ENCODE results near the gene DBP.

Gene DBP

DNA sequence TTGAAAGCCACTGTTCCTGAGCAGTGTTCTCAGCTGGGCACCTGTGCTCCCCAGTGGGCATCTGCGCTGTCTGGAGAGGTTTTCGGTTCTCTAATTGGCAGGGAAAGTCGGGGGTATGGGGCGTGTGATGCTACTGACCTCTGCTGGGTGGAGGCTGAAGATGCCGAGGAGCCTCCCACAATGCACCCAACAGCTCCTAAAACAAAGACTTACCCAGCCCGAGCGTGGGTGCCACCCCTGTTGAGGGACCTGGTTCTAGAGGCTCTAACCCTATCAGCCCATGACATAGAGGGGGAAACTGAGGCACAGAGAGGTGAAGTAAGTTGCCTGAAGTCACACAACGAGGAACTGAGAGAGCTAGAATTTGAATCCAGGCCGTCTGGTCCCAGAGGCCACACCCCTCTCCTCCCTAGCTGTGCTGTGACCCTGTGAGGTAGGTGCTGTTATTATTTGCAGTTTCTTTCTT lies 28.3 kb downstream of the DBP start:
- Histone ChIP-seq H3K9ac (ENCODE audit: low read length) (no peak overlapping the region), H3K4me3 (ENCODE audit: low read length) (no peak overlapping the region), H3K27me3 (ENCODE audit: control insufficient read depth, insufficient read depth, low read length) (no peaks in the 10 kb centered on the region)

GRCh38 chr19:48607359-48607755 lies 29.8 kb downstream of the DBP start:
- Histone ChIP-seq H3K4me1 (ENCODE audit: control insufficient read depth, insufficient read depth, low read length) (peaks cover 23% of the 10 kb centered on the region), H3K27me3 (ENCODE audit: control insufficient read depth, insufficient read depth, low read length) (no peaks in the 10 kb centered on the region), H3K9ac (ENCODE audit: low read length) (no peak overlapping the region), H3K36me3 (ENCODE audit: control insufficient read depth, insufficient read depth, low read length) (peaks cover 6% of the 10 kb centered on the region), H3K4me3 (ENCODE audit: low read length) (no peak overlapping the region), H3K9me3 (ENCODE audit: control insufficient read depth, low read length) (no peaks in the 10 kb centered on the region)

More for the DNA sequence above, 28.3 kb downstream of the DBP start:
- Histone ChIP-seq H3K4me1 (ENCODE audit: control insufficient read depth, insufficient read depth, low read length) (peaks cover 19% of the 10 kb centered on the region), H3K9me3 (ENCODE audit: control insufficient read depth, low read length) (no peaks in the 10 kb centered on the region), H3K36me3 (ENCODE audit: control insufficient read depth, insufficient read depth, low read length) (peaks cover 6% of the 10 kb centered on the region)

DNA sequence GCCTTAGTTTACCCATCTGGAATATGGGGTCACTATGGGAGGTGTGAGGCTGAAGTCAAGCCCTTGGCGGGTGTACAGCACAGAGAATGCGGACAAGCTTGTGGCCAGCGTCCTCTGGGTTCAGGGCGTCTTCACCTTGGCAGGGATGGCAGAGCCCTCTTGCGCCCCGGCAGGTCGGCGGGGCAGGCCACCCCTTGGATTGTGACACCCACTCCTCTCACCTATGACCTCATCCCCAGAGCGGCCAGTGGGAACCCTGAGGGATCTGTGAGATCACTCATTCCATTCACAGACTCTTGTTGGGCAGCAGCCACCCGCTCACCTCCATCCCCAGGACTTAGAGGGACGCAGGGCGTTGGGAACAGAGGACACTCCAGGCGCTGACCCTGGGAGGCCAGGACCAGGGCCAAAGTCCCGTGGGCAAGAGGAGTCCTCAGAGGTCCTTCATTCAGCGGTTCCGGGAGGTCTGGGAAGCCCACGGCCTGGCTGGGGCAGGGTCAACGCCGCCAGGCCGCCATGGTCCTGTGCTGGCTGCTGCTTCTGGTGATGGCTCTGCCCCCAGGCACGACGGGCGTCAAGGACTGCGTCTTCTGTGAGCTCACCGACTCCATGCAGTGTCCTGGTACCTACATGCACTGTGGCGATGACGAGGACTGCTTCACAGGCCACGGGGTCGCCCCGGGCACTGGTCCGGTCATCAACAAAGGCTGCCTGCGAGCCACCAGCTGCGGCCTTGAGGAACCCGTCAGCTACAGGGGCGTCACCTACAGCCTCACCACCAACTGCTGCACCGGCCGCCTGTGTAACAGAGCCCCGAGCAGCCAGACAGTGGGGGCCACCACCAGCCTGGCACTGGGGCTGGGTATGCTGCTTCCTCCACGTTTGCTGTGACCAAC lies 30.5 kb downstream of the DBP start, which contains the start of gene SPACA4:
Gene SPACA4 (plus strand): TSS at position 280 of the 896 bp plus-strand sequence. CDS start 237 bp downstream, at position 517.
- no peak within 1 kb of the TSS for H3K4me3 ChIP-seq (ENCODE audit: low read length)
- H3K27me3 ChIP-seq (ENCODE audit: control insufficient read depth, insufficient read depth, low read length) = no peaks in the 10 kb centered on the region
- H3K36me3 ChIP-seq (ENCODE audit: control insufficient read depth, insufficient read depth, low read length) = peaks cover 2% of the 10 kb centered on the region
- H3K9me3 ChIP-seq (ENCODE audit: control insufficient read depth, low read length) = no peaks in the 10 kb centered on the region
- H3K4me1 ChIP-seq (ENCODE audit: control insufficient read depth, insufficient read depth, low read length) = peaks cover 25% of the 10 kb centered on the region
- no peak within 1 kb of the TSS for H3K9ac ChIP-seq (ENCODE audit: low read length)

- Histone ChIP-seq H3K9ac (ENCODE audit: low read length) (no peak overlapping the region), H3K4me1 (ENCODE audit: control insufficient read depth, insufficient read depth, low read length) (peaks cover 23% of the 10 kb centered on the region), H3K9me3 (ENCODE audit: control insufficient read depth, low read length) (no peaks in the 10 kb centered on the region), H3K27me3 (ENCODE audit: control insufficient read depth, insufficient read depth, low read length) (no peaks in the 10 kb centered on the region), H3K4me3 (ENCODE audit: low read length) (no peak overlapping the region), H3K36me3 (ENCODE audit: control insufficient read depth, insufficient read depth, low read length) (no peaks in the 10 kb centered on the region)
These were observed 33.3 kb downstream of the DBP start for GRCh38 chr19:48603850-48604249.

- H3K9me3 ChIP-seq (ENCODE audit: control insufficient read depth, low read length) = no peaks in the 10 kb centered on the region
- peaks cover 19% of the 10 kb centered on the region for H3K4me1 ChIP-seq (ENCODE audit: control insufficient read depth, insufficient read depth, low read length)
- no peak overlapping the region for H3K4me3 ChIP-seq (ENCODE audit: low read length)
- H3K27me3 ChIP-seq (ENCODE audit: control insufficient read depth, insufficient read depth, low read length) = no peaks in the 10 kb centered on the region
- H3K9ac ChIP-seq (ENCODE audit: low read length) = no peak overlapping the region
- H3K36me3 ChIP-seq (ENCODE audit: control insufficient read depth, insufficient read depth, low read length) = no peaks in the 10 kb centered on the region
These were observed 33.7 kb downstream of the DBP start for GRCh38 chr19:48603449-48603848.

DNA sequence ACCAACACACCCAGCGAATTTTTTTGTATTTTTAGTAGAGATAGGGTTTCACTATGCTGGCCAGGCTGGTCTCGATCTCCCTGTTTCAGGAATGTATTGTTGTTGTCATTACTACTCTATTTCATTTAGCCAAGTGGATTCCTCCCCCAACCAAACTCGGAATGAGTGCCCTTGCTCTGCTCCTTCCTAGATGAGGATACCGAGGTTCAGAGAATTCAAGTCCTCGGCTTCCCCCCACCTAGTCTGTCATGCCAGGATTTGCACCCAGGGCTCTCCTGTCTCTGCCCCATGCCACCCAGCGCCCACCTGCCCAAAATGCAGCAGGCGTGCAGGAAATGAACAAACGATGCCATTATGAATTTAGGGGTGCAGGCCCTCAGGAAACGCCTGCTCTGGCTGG lies 34.2 kb downstream of the DBP start:
- H3K36me3 ChIP-seq (ENCODE audit: control insufficient read depth, insufficient read depth, low read length) = no peaks in the 10 kb centered on the region
- H3K9me3 ChIP-seq (ENCODE audit: control insufficient read depth, low read length) = no peaks in the 10 kb centered on the region
- no peaks in the 10 kb centered on the region for H3K27me3 ChIP-seq (ENCODE audit: control insufficient read depth, insufficient read depth, low read length)
- peaks cover 19% of the 10 kb centered on the region for H3K4me1 ChIP-seq (ENCODE audit: control insufficient read depth, insufficient read depth, low read length)
- H3K9ac ChIP-seq (ENCODE audit: low read length) = peak overlapping the region; percentile 2
- H3K4me3 ChIP-seq (ENCODE audit: low read length) = no peak overlapping the region

- no peaks in the 10 kb centered on the region for H3K36me3 ChIP-seq (ENCODE audit: control insufficient read depth, insufficient read depth, low read length)
- H3K4me3 ChIP-seq (ENCODE audit: low read length) = no peak overlapping the region
- H3K9ac ChIP-seq (ENCODE audit: low read length) = no peak overlapping the region
- peaks cover 19% of the 10 kb centered on the region for H3K4me1 ChIP-seq (ENCODE audit: control insufficient read depth, insufficient read depth, low read length)
- no peaks in the 10 kb centered on the region for H3K27me3 ChIP-seq (ENCODE audit: control insufficient read depth, insufficient read depth, low read length)
- H3K9me3 ChIP-seq (ENCODE audit: control insufficient read depth, low read length) = no peaks in the 10 kb centered on the region
These were observed 36.3 kb downstream of the DBP start for GRCh38 chr19:48600679-48601417.

GRCh38 chr19:48598996-48599700 lies 38.0 kb downstream of the DBP start:
- Histone ChIP-seq H3K9me3 (ENCODE audit: control insufficient read depth, low read length) (no peaks in the 10 kb centered on the region), H3K9ac (ENCODE audit: low read length) (no peak overlapping the region), H3K36me3 (ENCODE audit: control insufficient read depth, insufficient read depth, low read length) (no peaks in the 10 kb centered on the region), H3K4me1 (ENCODE audit: control insufficient read depth, insufficient read depth, low read length) (peaks cover 19% of the 10 kb centered on the region), H3K4me3 (ENCODE audit: low read length) (no peak overlapping the region), H3K27me3 (ENCODE audit: control insufficient read depth, insufficient read depth, low read length) (no peaks in the 10 kb centered on the region)

DNA sequence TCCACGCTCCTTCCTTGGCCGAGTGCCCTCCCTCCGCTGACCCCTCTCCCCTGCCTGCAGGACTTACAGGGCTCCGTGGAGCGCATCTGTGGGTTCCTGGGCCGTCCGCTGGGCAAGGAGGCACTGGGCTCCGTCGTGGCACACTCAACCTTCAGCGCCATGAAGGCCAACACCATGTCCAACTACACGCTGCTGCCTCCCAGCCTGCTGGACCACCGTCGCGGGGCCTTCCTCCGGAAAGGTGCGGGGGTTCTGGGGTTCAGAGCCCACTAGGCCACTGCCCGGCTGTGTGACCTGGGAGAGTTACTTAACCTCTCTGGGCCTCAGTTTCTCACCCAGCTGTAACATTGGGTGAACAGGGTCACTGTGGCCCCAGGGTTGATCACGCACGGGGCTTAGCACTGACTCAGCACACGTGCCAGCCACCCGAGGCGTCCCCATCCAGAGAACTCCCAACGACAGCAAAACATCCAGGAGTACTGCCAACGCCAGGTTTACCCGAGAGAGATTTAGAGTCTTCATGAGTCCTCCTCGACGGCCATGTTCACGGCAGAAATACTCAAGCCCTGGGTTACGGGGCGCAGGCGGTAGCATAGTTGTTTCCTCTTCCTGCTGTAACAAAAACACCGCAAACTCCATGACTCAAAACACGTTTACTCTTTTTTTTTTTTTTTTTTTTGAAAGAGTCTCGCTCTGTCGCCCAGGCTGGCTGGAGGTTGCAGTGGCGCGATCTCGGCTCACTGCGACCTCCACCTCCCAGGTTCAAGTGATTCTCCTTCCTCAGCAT lies 40.3 kb downstream of the DBP start:
- Histone ChIP-seq H3K9me3 (ENCODE audit: control insufficient read depth, low read length) (no peaks in the 10 kb centered on the region), H3K4me1 (ENCODE audit: control insufficient read depth, insufficient read depth, low read length) (peaks cover 3% of the 10 kb centered on the region), H3K4me3 (ENCODE audit: low read length) (no peak overlapping the region), H3K27me3 (ENCODE audit: control insufficient read depth, insufficient read depth, low read length) (no peaks in the 10 kb centered on the region), H3K36me3 (ENCODE audit: control insufficient read depth, insufficient read depth, low read length) (no peaks in the 10 kb centered on the region), H3K9ac (ENCODE audit: low read length) (no peak overlapping the region)

DNA sequence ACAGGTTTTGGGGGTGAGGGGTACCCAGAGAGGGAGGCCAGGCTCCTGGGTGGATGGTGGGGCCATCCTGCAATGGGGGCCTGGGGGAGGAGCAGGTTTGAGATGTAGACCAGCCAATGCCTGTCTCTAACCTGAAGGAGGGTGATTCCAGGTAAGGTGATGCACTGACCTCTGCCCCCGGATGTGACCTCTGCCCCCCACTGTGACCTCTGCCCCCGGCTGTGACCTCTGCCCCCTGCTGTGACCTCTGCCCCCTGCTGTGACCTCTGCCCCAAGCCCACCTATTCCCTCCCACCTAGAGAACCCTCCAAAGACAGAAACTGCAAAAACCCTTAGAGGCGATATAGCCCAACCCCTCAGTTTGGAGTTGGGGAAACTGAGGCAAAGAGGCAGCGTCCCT lies 40.9 kb downstream of the DBP start:
- Histone ChIP-seq H3K9me3 (ENCODE audit: control insufficient read depth, low read length) (no peaks in the 10 kb centered on the region), H3K27me3 (ENCODE audit: control insufficient read depth, insufficient read depth, low read length) (no peaks in the 10 kb centered on the region), H3K36me3 (ENCODE audit: control insufficient read depth, insufficient read depth, low read length) (no peaks in the 10 kb centered on the region), H3K4me1 (ENCODE audit: control insufficient read depth, insufficient read depth, low read length) (no peaks in the 10 kb centered on the region), H3K9ac (ENCODE audit: low read length) (no peak overlapping the region), H3K4me3 (ENCODE audit: low read length) (no peak overlapping the region)

GRCh38 chr19:48595833-48596232 lies 41.3 kb downstream of the DBP start:
- Histone ChIP-seq H3K4me1 (ENCODE audit: control insufficient read depth, insufficient read depth, low read length) (no peaks in the 10 kb centered on the region), H3K9ac (ENCODE audit: low read length) (no peak overlapping the region), H3K9me3 (ENCODE audit: control insufficient read depth, low read length) (no peaks in the 10 kb centered on the region), H3K4me3 (ENCODE audit: low read length) (no peak overlapping the region), H3K36me3 (ENCODE audit: control insufficient read depth, insufficient read depth, low read length) (no peaks in the 10 kb centered on the region), H3K27me3 (ENCODE audit: control insufficient read depth, insufficient read depth, low read length) (no peaks in the 10 kb centered on the region)

Data from mucosa of stomach (tissue), 1 donor.